ENCODE data around the gene CUZD1.

Gene CUZD1

DNA sequence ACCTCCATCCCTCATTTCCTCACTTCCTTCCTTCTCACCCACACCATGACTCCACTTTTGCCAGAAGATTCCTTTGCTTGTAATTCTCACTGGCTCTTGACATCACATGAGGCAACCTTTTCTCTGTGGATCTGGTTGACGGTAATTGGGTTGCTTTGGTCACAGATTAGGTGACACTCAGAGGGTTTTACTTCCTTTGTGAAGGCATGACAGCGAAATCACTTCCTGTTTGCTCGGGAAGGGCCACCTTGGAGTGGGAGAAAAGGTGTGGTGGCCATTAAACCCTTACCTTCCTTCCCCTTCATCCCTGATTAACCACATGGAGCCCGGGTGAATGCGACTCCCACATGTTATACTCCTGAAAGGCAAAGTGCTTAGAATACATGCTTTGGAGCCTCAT, 30.2 kb downstream of the CUZD1 start:
- in situ Hi-C loops (cut with HindIII; ENCODE audit: low sequenced_read_pairs), result no loop called here

DNA sequence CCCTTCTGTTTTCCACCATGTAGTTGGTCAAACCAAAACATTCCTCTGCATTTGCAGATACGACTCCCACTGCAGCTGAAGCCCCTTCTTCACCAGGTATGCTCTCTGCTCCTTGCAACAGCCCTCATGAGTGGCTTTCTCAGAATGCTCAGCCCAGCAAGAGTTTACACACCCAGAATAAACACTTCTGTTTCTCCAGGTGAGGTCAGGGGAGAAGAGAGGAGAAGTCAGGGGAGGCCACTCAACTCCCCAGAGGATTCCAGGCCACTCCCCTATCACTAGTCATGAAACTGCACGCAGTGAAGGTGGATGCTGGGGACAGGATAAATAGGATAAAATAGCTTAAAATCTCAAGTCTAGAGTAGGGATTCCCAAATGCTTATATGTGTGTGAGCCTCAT, 31.2 kb downstream of the CUZD1 start:
- in situ Hi-C loops (cut with HindIII; ENCODE audit: low sequenced_read_pairs), result no loop called here

DNA sequence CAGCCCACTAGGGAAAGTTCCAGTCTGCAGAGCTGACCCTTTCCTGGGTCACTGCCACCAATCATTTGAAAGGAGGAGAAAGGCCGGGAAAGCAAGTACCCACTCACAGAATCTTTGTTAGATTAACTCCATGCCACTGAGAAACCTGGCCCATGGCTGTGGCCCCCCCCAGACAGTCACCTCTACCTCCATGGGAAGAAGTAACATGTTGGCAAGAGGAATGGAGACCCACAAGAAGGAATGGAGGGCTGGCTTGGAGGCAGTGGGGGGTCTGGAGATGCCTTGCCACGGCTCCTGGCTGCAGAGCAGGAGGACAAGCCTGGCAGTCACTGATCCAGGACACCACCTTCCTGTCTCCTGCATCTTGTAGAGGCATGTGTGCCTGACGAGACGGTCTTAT, 32.9 kb downstream of the CUZD1 start:
- in situ Hi-C loops (cut with HindIII; ENCODE audit: low sequenced_read_pairs), result no loop called here

DNA sequence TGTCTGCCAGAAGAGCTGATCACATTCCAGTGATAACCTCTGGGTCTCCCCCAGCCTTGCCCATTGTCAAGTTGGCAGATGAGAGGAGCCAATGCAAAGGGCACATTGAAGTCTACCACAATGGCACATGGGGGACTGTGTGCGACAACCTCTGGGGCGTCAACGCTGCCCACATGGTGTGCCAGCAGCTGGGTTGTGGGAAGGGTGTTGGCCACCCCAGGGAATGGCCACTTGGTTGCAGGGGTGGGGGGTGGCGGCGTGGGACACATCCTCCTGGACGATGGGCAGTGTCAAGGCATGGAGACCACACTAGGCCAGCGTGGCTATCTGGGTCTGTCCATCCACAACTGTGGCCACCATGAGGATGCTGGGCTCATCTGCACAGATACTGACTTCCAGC, 43.4 kb downstream of the CUZD1 start:
- in situ Hi-C loops (cut with HindIII; ENCODE audit: low sequenced_read_pairs), result loop anchor here (10.0 kb wide), 1 partner anchor 83 kb away; no protein-coding TSS in a partner anchor

DNA sequence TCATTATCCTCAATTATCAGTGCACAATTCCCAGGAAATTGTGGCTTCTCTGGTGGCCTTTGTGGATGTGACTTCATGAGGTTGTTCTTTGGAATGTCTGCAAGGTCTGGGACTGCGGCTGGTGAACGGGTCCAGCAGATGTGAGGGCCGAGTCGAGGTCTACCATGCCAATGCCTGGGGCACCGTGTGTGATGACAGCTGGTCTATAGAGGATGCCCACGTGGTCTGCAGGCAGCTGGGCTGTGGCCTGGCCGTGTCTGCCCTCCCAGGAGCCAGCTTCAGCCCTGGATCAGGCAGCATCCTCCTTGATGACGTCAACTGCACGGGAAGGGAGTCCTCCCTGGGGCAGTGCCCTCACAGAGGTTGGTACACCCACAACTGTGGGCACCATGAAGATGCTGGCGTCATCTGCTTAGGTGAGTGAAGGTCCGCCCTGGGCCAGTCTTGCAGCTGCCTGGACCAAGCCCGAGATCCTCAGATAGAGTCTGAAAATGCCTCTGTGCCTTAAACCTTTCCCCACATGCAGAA, 46.9 kb downstream of the CUZD1 start:
- in situ Hi-C loops (cut with HindIII; ENCODE audit: low sequenced_read_pairs), result no loop called here

DNA sequence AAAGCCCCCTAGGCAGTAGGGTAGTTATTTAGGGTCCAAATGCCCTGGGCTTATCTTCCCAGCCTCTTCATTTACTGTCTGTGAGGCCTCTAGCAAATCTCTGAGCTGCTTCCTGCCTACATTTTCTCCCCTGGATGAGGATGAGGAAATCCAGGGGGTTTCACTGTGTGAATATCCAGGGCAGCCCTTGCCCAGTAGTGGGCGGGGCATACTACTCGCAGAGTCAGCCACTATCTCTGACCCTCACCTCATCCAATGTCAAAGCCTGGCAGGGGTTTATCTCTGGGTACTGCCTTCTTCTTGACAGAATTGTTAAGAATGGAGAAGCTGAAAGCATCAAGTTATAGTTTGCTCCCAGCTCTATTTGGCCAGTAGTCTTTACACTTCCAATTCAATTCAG, 48.9 kb downstream of the CUZD1 start:
- in situ Hi-C loops (cut with HindIII; ENCODE audit: low sequenced_read_pairs), result no loop called here

DNA sequence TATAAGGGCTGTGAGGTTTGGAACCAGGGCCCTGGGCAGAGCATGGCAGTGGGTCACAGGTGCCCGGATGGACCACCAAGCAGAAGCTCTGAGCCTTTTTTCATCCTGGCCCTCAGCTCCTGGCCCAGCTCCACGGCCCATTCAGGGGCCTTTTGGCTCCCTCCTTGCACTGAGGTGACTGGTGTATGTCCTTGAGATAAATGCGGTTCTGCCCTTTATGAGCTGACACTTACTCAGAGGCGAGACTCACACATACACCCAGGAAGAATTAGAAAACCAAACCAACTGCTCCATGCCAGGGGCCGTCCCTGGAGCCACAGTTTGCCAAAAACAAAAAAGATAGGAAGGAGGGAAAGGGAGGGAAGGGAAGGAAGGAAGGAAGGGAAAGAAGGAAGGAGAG, 49.7 kb downstream of the CUZD1 start:
- in situ Hi-C loops (cut with HindIII; ENCODE audit: low sequenced_read_pairs), result no loop called here

DNA sequence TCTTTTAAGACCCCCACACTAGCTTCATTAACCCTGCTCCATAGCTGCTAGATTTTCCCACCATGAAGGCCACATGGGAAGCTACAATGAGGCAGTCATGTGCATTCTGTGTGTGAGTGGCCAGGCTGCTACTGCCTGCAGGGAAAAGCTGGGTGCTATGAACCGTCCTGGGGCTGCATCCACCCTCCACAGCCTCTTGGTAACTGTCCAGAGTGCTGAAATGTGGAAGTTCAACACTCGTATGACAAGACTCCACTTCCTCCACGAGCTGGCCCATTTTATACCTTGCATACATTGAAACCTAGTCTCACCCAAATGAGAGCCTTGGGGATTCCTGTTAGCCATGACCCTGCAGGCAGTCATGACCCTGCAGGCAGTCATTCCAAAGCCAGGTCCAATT, 59.4 kb downstream of the CUZD1 start:
- in situ Hi-C loops (cut with HindIII; ENCODE audit: low sequenced_read_pairs), result no loop called here

DNA sequence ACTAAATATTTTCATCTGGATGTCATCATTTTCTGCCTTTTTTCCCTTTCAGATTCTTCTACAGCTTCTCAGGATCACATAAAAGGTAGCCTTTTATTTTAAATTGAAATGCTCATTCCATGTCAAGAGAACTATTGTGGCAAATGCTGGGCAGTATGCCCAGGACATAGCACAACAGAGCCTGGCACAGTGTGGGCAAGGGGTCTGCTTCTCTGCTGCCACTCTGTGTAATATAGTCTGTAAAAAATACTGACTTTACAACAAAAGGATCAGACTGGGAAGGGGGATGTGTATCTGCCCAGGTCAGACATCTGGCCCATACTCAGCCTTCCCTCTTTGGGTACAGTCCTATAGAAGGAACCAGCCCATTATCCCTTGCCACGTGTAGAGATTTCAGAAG, 62.7 kb downstream of the CUZD1 start:
- in situ Hi-C loops (cut with HindIII; ENCODE audit: low sequenced_read_pairs), result no loop called here

Measured in endothelial cell of hepatic sinusoid (primary cell).